PC-3 (cell line): ENCODE measurements around the gene MGMT. TPM values are rescaled to one million over a fixed set of nuclear protein-coding genes. Genes with fewer than 3 reads are reported as not detected.

ENCODE experiments used
- ATAC-seq: fragments of 200-7000 bp; cut with Tn5 transposase; 2 replicates; pipeline ENCODE4 v1.9.1; 2020; ENCODE audit warnings: mild to moderate bottlenecking, moderate library complexity
- BruUV-seq: library from RNA; stranded (reverse); fragments of 400-500 nt; replicated peaks from 2 replicates; lab custom pipeline; 2021; lab: Mats Ljungman, UMichigan
- CTCF ChIA-PET: fragments of 300-600 bp; sonication (Branson Sonifier 250); formaldehyde crosslinking; loops from one replicate; lab custom pipeline; 2022; ENCODE audit warnings: antibody characterized with exemption; lab: Charles Lee
- POLR2A ChIA-PET: fragments of 300-600 bp; sonication (Branson Sonifier 250); formaldehyde crosslinking; loops from one replicate; lab custom pipeline; 2022; ENCODE audit warnings: antibody characterized with exemption; ENCODE audit not compliant: unreplicated experiment; lab: Charles Lee
- DNase-seq: peaks from one replicate; pipeline ENCODE4 v3.0.0-alpha.2; 2015
- H2AFZ ChIP-seq: fragments of 300-600 bp; sonication (generic); 2 replicates; pipeline ENCODE4 v1.6.0; 2016; ENCODE audit warnings: antibody characterized with exemption, low read length
- H3F3A ChIP-seq: fragments of 300-600 bp; sonication (generic); one replicate; pipeline ENCODE4 v1.6.0; 2017; ENCODE audit warnings: antibody characterized with exemption, low read length, control low read depth, mild to moderate bottlenecking; ENCODE audit not compliant: unreplicated experiment
- H3K27ac ChIP-seq: fragments of 300-600 bp; sonication (generic); 2 replicates; pipeline ENCODE4 v1.5.1; 2016; ENCODE audit warnings: mild to moderate bottlenecking, low read length
- H3K27me3 ChIP-seq: fragments of 300-600 bp; sonication (generic); 2 replicates; pipeline ENCODE4 v1.6.1; 2016; ENCODE audit warnings: low read length, mixed read lengths
- H3K36me3 ChIP-seq: fragments of 300-600 bp; sonication (generic); 2 replicates; pipeline ENCODE4 v1.6.1; 2016; ENCODE audit warnings: low read depth, mixed run types, low read length, mixed read lengths
- H3K4me1 ChIP-seq: fragments of 300-600 bp; sonication (generic); 2 replicates; pipeline ENCODE4 v1.5.1; 2016; ENCODE audit warnings: low read length; ENCODE audit not compliant: insufficient read depth
- H3K4me2 ChIP-seq: fragments of 300-600 bp; sonication (generic); 2 replicates; pipeline ENCODE4 v1.6.0; 2016; ENCODE audit warnings: low read length
- H3K4me3 ChIP-seq: fragments of 300-600 bp; sonication (generic); 2 replicates; pipeline ENCODE4 v1.5.1; 2016; ENCODE audit warnings: mild to moderate bottlenecking, low read length, mixed read lengths
- H3K79me2 ChIP-seq: fragments of 300-600 bp; sonication (generic); 2 replicates; pipeline ENCODE4 v1.6.1; 2017; ENCODE audit warnings: low read length, mixed read lengths
- H3K9ac ChIP-seq: fragments of 300-600 bp; sonication (generic); 2 replicates; pipeline ENCODE4 v1.6.0; 2016; ENCODE audit warnings: mild to moderate bottlenecking, low read length
- H3K9me2 ChIP-seq: fragments of 300-600 bp; sonication (generic); replicated peaks from 2 replicates; pipeline ENCODE4 v1.6.1; 2016; ENCODE audit warnings: mixed run types, low read length, mixed read lengths
- H3K9me3 ChIP-seq: fragments of 300-600 bp; sonication (generic); 2 replicates; pipeline ENCODE4 v1.6.1; 2016; ENCODE audit warnings: low read length, mixed read lengths
- H4K20me1 ChIP-seq: fragments of 300-600 bp; sonication (generic); 2 replicates; pipeline ENCODE4 v1.6.1; 2016; ENCODE audit warnings: low read length, mixed read lengths
- EZH2 ChIP-seq: fragments of 300-600 bp; sonication (generic); IDR thresholded peaks from one replicate; pipeline ENCODE4 v1.6.1; 2017; ENCODE audit warnings: antibody characterized with exemption, mild to moderate bottlenecking, low read length; ENCODE audit not compliant: unreplicated experiment
- EZH2phosphoT487 ChIP-seq: fragments of 300-600 bp; sonication (generic); IDR thresholded peaks from 2 replicates; pipeline ENCODE4 v1.6.1; 2018; ENCODE audit warnings: mild to moderate bottlenecking, antibody characterized with exemption, low read length, borderline replicate concordance
- intact Hi-C: fragments of 100-400 bp; cut with micrococcal nuclease; formaldehyde crosslinking; loops from 2 replicates; pipeline ENCODE4 v1.9.0; 2023
- total RNA-seq: library from RNA; depleted of rRNA; stranded (reverse); fragments of >200 nt; gene quantifications from 2 replicates; pipeline ENCODE4 v1.2.3, GENCODE V29; 2014
- TF ChIP-seq, protein P1 (sequence below): fragments of 300-600 bp; sonication (generic); conservative IDR thresholded peaks from 2 replicates; pipeline ENCODE4 v1.5.1; 2017; ENCODE audit warnings: antibody characterized with exemption, low read depth, mild to moderate bottlenecking, low read length

MGMT gene
- total RNA-seq, 1 experiment from 2014 or later: 19.8 TPM

DNA sequence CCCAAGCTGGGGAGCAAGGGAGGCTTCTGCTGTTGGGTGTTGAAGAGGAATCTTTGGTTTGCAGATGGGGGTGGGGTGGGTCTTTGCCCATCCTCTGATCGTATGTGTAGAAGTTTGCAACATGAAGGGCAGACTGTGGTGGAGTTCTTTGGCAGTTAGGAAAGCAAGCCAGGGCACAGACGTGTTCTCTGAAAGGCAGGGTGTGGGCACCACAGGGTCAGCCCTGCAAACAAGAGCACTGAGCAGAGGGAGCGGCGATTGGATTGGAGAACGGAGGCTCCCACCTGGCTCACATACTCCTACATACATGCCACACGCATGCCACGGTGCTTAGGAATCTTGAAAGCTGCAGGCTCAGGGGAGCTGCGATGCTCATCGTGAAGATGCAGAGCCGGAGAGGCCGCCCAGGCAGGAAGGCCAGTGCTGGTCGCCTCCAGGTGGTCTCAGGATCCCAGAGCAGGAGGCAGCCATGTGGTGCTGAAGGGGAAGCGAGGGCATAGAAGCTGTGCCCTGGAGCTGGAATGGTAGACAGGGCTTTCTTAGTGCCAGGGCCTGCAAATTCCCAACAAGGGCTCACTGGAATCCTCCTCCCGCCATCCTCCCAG, 149.0 kb downstream of the MGMT start:
- no TSS peak for BruUV-seq
- CTCF ChIA-PET: no interaction called here
- POLR2A ChIA-PET: no interaction called here

DNA sequence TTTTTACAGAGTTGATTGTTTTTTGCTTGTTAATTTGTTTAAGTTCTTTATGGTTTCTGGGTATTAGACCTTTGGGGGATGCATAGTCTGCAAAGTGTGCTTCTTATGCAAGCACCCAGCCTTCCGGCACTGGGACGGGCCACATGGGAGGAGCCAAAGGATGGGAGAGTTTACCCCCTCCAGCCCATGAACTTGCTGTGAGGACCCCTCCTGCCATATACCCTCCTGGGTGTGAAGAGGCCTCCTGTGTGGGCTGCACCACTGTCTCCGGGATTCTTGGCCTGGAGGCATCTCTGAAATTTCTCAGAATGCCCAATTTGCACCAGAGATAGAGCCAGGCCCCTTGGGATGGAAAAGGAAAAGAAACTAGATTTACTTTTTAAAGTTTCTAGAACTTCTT, 150.7 kb downstream of the MGMT start:
- no peaks in the 10 kb centered on the region for H3F3A ChIP-seq
- H3K27me3 ChIP-seq: no peaks in the 10 kb centered on the region
- peaks cover 4% of the 10 kb centered on the region; the same call in 1 of the 2 replicates for H4K20me1 ChIP-seq
- no peak for TF ChIP-seq EZH2phosphoT487
- TF ChIP-seq EZH2: no peak
- TF ChIP-seq, protein P1, sequence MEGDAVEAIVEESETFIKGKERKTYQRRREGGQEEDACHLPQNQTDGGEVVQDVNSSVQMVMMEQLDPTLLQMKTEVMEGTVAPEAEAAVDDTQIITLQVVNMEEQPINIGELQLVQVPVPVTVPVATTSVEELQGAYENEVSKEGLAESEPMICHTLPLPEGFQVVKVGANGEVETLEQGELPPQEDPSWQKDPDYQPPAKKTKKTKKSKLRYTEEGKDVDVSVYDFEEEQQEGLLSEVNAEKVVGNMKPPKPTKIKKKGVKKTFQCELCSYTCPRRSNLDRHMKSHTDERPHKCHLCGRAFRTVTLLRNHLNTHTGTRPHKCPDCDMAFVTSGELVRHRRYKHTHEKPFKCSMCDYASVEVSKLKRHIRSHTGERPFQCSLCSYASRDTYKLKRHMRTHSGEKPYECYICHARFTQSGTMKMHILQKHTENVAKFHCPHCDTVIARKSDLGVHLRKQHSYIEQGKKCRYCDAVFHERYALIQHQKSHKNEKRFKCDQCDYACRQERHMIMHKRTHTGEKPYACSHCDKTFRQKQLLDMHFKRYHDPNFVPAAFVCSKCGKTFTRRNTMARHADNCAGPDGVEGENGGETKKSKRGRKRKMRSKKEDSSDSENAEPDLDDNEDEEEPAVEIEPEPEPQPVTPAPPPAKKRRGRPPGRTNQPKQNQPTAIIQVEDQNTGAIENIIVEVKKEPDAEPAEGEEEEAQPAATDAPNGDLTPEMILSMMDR: no peak
- peaks cover 12% of the 10 kb centered on the region for H3K4me1 ChIP-seq
- H3K4me2 ChIP-seq: no peak overlapping the region
- ChIA-PET POLR2A (no interaction called here), CTCF (no interaction called here)
- no peaks in the 10 kb centered on the region for H3K79me2 ChIP-seq
- no peaks in the 10 kb centered on the region for H3K36me3 ChIP-seq
- intact Hi-C loops: no loop called here
- no peaks in the 10 kb centered on the region for H3K9me3 ChIP-seq
- ATAC-seq (no peak), DNase-seq (no peak)
- H2AFZ ChIP-seq: no peak overlapping the region
- no peaks in the 10 kb centered on the region for H3K9me2 ChIP-seq
- BruUV-seq: no TSS peak
- H3K27ac ChIP-seq: no peak overlapping the region
- no peak overlapping the region for H3K4me3 ChIP-seq
- H3K9ac ChIP-seq: no peak overlapping the region

More for the DNA sequence above, 149.0 kb downstream of the MGMT start:
- Histone ChIP-seq H3K4me3 (no peak overlapping the region), H3K4me2 (no peak overlapping the region), H3K27ac (no peak overlapping the region), H2AFZ (no peak overlapping the region), H3K9me2 (no peaks in the 10 kb centered on the region), H3K36me3 (no peaks in the 10 kb centered on the region), H3F3A (no peaks in the 10 kb centered on the region), H4K20me1 (no peaks in the 10 kb centered on the region), H3K27me3 (no peaks in the 10 kb centered on the region), H3K4me1 (no peaks in the 10 kb centered on the region), H3K9ac (no peak overlapping the region), H3K9me3 (no peaks in the 10 kb centered on the region), H3K79me2 (no peaks in the 10 kb centered on the region)
- DNase-seq: no peak
- intact Hi-C loops: no loop called here
- TF ChIP-seq EZH2phosphoT487: no peak
- no peak for TF ChIP-seq EZH2
- TF ChIP-seq, protein P1: no peak
- no peak for ATAC-seq

DNA sequence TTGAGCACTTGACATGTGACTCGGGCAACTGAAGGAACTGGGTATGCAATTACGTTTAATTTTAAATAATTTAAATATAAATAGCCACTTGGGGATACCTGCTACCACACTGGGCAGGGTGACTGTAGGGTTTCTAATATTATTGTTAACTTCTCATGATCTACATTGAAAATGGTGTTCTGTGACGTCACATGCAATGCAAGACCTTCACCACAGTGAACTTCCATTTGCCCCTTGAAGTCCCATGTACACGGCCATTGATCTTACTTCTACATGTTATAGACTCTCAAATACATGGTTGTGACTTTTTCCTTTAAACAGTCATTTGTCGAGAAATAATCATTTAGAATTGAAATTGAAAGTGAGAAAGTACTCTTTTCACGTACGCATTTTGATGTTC, 154.0 kb downstream of the MGMT start:
- Histone ChIP-seq H3K79me2 (no peaks in the 10 kb centered on the region), H3K27me3 (no peaks in the 10 kb centered on the region), H3K36me3 (no peaks in the 10 kb centered on the region), H3K4me1 (peaks cover 12% of the 10 kb centered on the region), H3F3A (no peaks in the 10 kb centered on the region), H3K9me2 (no peaks in the 10 kb centered on the region), H3K27ac (no peak overlapping the region), H4K20me1 (peaks cover 4% of the 10 kb centered on the region; the same call in 1 of the 2 replicates), H3K9ac (no peak overlapping the region), H3K4me2 (no peak overlapping the region), H3K4me3 (no peak overlapping the region), H2AFZ (no peak overlapping the region), H3K9me3 (no peaks in the 10 kb centered on the region)
- POLR2A ChIA-PET: no interaction called here
- no peak for TF ChIP-seq EZH2phosphoT487
- no peak for TF ChIP-seq EZH2
- TF ChIP-seq, protein P1: no peak
- intact Hi-C loops: no loop called here
- DNase-seq (no peak), ATAC-seq (no peak)
- CTCF ChIA-PET: no interaction called here
- BruUV-seq: no TSS peak
